Suprapubic skin (tissue), 4 donors: ENCODE results near the gene CASP2. TPM values are rescaled to one million over a fixed set of nuclear protein-coding genes. Genes with fewer than 3 reads are reported as not detected.

ENCODE experiments used
- DNase-seq, 2 donors: peaks; one replicate each; pipeline ENCODE4 v3.0.0-alpha.2; 2019; ENCODE audit warnings: low spot score in 2 of 2
- H3K27ac ChIP-seq: fragments of 200-600 bp; sonication (generic); one replicate; pipeline ENCODE4 v1.5.1; 2019
- H3K27me3 ChIP-seq: fragments of 200-600 bp; sonication (generic); one replicate; pipeline ENCODE4 v1.5.1; 2019
- H3K36me3 ChIP-seq: fragments of 200-600 bp; sonication (generic); one replicate; pipeline ENCODE4 v1.5.1; 2019
- H3K4me1 ChIP-seq: fragments of 200-600 bp; sonication (generic); one replicate; pipeline ENCODE4 v1.5.1; 2019
- H3K4me3 ChIP-seq: fragments of 200-600 bp; sonication (generic); one replicate; pipeline ENCODE4 v1.5.1; 2019; ENCODE audit warnings: mild to moderate bottlenecking
- H3K9me3 ChIP-seq: fragments of 200-600 bp; sonication (generic); one replicate; pipeline ENCODE4 v1.5.1; 2019
- CTCF ChIP-seq, 2 donors: fragments of 200-600 bp in 1 of 2; fragments of 450-650 bp in 1 of 2; sonication (generic) in 1 of 2; IDR thresholded peaks; one replicate each; pipeline ENCODE4 v1.5.1; 2016 to 2019; ENCODE audit warnings: antibody characterized with exemption in 2 of 2, mild to moderate bottlenecking in 1 of 2, moderate library complexity in 1 of 2
- EP300 ChIP-seq: sonication (generic); formaldehyde crosslinking; IDR thresholded peaks from one replicate; pipeline ENCODE4 v1.6.1; 2017; ENCODE audit warnings: antibody characterized with exemption
- POLR2A ChIP-seq, 2 donors: fragments of 450-650 bp; IDR thresholded peaks; one replicate each; pipeline ENCODE4 v1.6.1; 2017; ENCODE audit warnings: antibody characterized with exemption in 2 of 2, mild to moderate bottlenecking in 2 of 2, moderate library complexity in 2 of 2
- POLR2AphosphoS5 ChIP-seq, 3 donors: sonication (generic); formaldehyde crosslinking; IDR thresholded peaks; one replicate each; pipeline ENCODE4 v1.6.1; 2017; ENCODE audit warnings: antibody characterized with exemption in 3 of 3
- WGBS: methylation state at CpG from one replicate; pipeline ENCODE4 v1.1.5; 2018; 5-methylcytosine and 5-hydroxymethylcytosine counted together
- total RNA-seq, 4 donors: library from RNA; depleted of rRNA; stranded (reverse); fragments of >200 nt; gene quantifications; one replicate each; pipeline ENCODE4 v1.1.0, GENCODE V29; 2016

The CASP2 gene
- total RNA-seq, 4 donors from 2014 or later: 13.7 to 36.5 (median 25.3) TPM

- H3K4me3 ChIP-seq: no peak overlapping the region
- peaks cover 3% of the 10 kb centered on the region for H3K4me1 ChIP-seq
- H3K27ac ChIP-seq: no peak overlapping the region
- TF ChIP-seq POLR2A (IDR thresholded peaks at IDR 0.05) (no peak), EP300 (no peak)
- WGBS: 92% methylated on average over 4 of the region's 4 CpGs
- H3K27me3 ChIP-seq: no peaks in the 10 kb centered on the region
- H3K36me3 ChIP-seq: no peaks in the 10 kb centered on the region
- no peak for DNase-seq
- no peaks in the 10 kb centered on the region for H3K9me3 ChIP-seq
These were observed 31.2 kb upstream of the CASP2 start for GRCh38 chr7:143256932-143257331.

- H3K27me3 ChIP-seq: no peaks in the 10 kb centered on the region
- no peak overlapping the region for H3K4me3 ChIP-seq
- no peak for DNase-seq
- H3K36me3 ChIP-seq: no peaks in the 10 kb centered on the region
- H3K4me1 ChIP-seq: peaks cover 3% of the 10 kb centered on the region
- H3K27ac ChIP-seq: no peak overlapping the region
- no peak for TF ChIP-seq POLR2AphosphoS5 (IDR thresholded peaks at IDR 0.05)
- TF ChIP-seq POLR2A (IDR thresholded peaks at IDR 0.05): no peak
- no peak for TF ChIP-seq EP300
- TF ChIP-seq CTCF (IDR thresholded peaks at IDR 0.05): no peak
- no peaks in the 10 kb centered on the region for H3K9me3 ChIP-seq
- 74% methylated on average over 5 of the region's 5 CpGs for WGBS
These were observed 30.6 kb upstream of the CASP2 start for GRCh38 chr7:143257501-143257900.

DNA sequence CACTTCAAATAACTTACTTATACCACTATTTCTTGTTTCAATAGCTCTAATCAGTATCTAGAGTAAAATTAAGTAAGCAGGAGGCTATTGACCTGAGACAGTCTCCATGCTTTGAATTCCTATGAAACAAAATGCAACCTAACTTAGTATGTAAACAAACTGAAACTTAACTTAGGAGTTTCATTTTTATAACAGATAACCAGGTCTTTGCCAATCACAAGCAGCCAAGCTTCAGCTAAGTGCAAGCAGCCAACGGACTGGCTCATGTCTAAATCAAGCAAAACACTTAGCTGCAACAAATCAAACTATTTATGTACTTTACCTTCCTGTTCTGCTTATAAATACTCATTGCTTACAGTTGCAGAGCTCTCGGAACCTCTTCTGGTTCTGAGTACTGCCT, 29.3 kb upstream of the CASP2 start:
- Histone ChIP-seq H3K4me3 (no peak overlapping the region), H3K36me3 (no peaks in the 10 kb centered on the region), H3K4me1 (peaks cover 8% of the 10 kb centered on the region), H3K27ac (no peak overlapping the region), H3K9me3 (no peaks in the 10 kb centered on the region), H3K27me3 (no peaks in the 10 kb centered on the region)
- no peak for DNase-seq
- TF ChIP-seq CTCF (IDR thresholded peaks at IDR 0.05) (no peak), POLR2A (IDR thresholded peaks at IDR 0.05) (no peak), POLR2AphosphoS5 (IDR thresholded peaks at IDR 0.05) (no peak), EP300 (no peak)
- 28% methylated on average over 2 of the region's 2 CpGs for WGBS

GRCh38 chr7:143259765-143260164, 28.4 kb upstream of the CASP2 start:
- TF ChIP-seq EP300: no peak
- TF ChIP-seq POLR2A (IDR thresholded peaks at IDR 0.05): no peak
- no peak for TF ChIP-seq POLR2AphosphoS5 (IDR thresholded peaks at IDR 0.05)
- TF ChIP-seq CTCF (IDR thresholded peaks at IDR 0.05): no peak
- no peak for DNase-seq
- WGBS: 75% methylated on average over 2 of the region's 2 CpGs
- Histone ChIP-seq H3K9me3 (no peaks in the 10 kb centered on the region), H3K4me1 (peaks cover 17% of the 10 kb centered on the region), H3K36me3 (no peaks in the 10 kb centered on the region), H3K4me3 (no peak overlapping the region), H3K27me3 (no peaks in the 10 kb centered on the region), H3K27ac (no peak overlapping the region)

- Histone ChIP-seq H3K36me3 (peaks cover 2% of the 10 kb centered on the region), H3K4me1 (peaks cover 22% of the 10 kb centered on the region), H3K9me3 (no peaks in the 10 kb centered on the region), H3K4me3 (no peak overlapping the region), H3K27me3 (no peaks in the 10 kb centered on the region), H3K27ac (no peak overlapping the region)
- TF ChIP-seq CTCF (IDR thresholded peaks at IDR 0.05) (no peak), EP300 (no peak), POLR2AphosphoS5 (IDR thresholded peaks at IDR 0.05) (no peak)
- no peak for DNase-seq
- whole genome bisulfite sequencing: 96% methylated on average over 1 of the region's 1 CpG
These were observed 26.2 kb upstream of the CASP2 start for GRCh38 chr7:143261901-143262300.
